ENCODE data around the gene RPL37. TPM values are rescaled to one million over a fixed set of nuclear protein-coding genes. Genes with fewer than 3 reads are reported as not detected.
"Not testable (repeated sequence)": the region's sequence is repeated elsewhere in the genome, so short reads cannot be mapped to it uniquely, and the experiment has no call there.

The RPL37 gene
- total RNA-seq (2014; rRNA removed; shearing (Covaris generic)), result 104 and 179 TPM in 2 replicates

DNA sequence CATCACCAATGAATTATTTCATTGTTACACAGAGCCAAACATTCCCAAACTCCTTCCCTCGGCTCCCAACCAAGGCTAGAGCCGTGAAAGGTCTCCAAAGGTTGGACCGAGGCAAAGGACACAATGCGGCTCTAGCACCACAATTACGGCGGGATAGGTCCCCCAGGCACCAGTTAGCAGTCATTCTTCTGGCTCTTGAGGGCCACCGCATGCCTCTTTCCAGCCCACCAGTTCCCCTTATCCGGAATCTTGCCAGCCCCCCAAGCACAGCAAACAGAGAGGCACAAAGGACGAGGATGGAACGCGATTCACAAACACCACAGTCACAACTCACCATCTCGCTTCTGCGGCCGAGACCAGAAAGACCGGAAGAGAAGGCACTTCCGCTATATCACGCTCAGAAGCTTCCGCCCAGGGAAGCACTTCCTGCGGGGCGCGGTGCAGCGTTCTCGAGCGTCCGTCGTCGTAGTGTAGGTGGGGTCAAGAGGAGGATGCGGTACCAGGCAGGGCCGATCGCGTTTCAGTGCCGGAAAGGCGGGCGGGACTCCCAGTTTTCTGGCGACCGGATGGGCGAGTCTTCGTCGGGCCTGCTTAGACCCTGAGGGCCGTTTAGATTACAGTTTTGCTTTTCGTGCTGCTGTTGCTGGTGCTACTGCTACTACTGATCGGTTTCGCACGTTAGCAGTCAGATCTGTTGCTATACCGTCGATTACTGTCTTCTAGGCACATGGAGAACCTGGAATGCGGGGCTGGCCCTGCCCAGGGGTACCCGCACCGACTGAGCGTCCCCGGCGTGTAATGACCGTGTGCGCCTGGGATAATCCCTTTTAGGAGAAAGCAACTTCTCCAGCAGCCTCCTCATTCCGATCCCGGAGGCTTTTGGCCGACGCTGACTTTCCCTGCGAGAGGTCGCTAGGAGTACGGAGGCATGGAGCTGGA is at the start of gene RPL37:
Gene RPL37 (minus strand): TSS at position 374 of the 939 bp plus-strand sequence. CDS start 37 bp downstream, at position 337.
- DNase-seq (ENCODE audit: low spot score), result peak; percentile 99

DNA sequence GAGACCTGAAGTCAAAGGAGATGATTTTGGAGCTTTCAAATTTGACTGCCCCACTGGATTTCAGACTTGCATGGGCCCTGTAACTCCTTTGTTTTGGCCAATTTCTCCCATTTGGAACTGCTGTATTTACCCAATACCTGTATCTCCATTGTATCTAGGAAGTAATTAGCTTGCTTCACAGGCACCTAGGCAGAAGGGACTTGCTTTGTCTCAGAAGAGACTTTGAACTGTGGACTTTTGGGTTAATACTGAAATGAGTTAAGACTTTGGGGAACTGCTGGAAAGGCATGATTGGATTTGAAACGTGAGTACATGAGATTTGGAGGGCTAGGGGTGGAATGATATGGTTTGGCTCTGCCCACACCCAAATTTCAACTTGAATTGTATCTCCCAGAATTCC is 48.0 kb upstream of the RPL37 start:
- not testable (repeated sequence) for DNase-seq (ENCODE audit: low spot score)

DNA sequence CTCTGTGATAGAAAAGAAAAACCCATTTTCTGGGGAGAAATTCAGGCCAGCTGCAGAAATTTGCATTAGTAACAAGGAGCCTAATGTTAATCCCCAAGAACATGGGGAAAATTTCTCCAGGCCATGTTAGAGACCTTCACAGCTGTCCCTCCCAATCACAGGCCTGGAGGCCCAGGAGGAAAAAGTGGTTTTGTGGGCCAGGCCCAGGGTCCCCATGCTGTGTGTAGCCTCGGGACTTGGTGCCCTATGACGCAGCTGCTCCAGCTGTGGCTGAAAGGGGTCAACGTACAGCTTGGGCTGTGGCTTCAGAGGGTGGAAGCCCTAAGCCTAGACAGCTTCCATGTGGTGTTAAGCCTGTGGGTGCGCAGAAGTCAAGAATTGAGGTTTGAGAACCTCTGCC is 47.3 kb upstream of the RPL37 start:
- DNase-seq (ENCODE audit: low spot score), result no peak

DNA sequence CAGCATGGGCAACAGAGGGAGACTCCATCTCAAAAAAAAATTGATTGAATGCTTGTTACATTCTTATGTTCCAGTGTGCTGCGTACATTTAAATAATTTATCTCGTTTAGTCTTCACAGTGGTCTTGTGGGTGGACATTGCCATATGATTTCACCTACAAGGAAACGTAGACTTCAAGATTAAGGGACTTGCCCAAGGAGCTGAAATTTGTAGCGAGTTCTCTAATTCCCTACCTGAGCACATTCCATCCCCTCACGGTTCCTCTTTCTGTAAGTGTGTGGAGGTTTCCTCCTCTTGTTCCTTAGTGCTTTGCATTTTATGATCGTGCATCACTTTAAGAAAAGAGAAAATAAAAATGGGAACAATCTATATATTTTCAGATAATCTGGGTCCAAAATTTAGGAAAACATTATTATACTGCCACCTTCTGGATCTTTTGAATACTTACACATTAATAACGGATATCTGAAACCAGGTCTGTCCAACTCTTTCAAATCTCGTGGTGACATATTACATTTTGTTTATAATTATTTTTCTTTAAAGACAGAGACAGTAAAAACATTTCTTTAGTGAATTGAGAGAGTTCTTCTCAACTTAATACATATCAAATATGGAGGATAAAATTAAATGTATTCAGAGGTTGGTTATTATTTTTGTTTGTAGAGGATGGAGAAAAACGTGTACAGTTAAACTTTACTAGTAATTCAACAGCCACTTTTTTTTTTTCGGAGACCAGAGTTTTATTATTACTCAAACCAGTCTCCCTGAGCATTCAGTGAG is 44.3 kb upstream of the RPL37 start:
- peak; percentile 32 for DNase-seq (ENCODE audit: low spot score)

DNA sequence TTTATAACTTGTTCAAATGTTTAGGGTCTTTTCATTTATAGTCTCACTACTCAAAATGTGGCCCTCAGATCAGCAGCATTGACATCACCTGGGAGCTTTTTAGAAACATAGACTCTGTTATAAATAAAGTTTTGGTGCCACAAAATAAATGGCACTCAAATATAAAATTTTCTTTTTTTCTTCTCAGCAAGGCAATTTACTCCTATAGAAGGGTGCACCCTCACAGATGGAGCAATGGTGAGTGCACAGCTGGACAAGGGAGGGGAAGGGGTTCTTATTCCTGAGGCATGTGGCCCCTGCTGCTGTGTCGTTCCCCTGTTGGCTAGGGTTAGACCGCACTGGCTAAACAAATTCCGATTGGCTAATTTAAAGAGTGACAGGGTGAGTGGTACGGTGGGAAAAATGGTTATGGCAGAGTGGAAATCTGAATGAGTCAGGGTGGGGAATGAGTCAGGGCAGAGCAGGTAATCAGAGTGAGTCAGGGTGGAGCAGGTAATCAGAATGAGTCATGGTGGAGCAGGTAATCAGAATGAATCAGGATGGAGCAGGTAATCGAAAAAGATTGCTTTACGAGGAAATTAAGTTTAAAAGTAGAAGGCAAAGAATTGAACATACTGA is 42.5 kb upstream of the RPL37 start:
- DNase-seq (ENCODE audit: low spot score), result no peak

DNA sequence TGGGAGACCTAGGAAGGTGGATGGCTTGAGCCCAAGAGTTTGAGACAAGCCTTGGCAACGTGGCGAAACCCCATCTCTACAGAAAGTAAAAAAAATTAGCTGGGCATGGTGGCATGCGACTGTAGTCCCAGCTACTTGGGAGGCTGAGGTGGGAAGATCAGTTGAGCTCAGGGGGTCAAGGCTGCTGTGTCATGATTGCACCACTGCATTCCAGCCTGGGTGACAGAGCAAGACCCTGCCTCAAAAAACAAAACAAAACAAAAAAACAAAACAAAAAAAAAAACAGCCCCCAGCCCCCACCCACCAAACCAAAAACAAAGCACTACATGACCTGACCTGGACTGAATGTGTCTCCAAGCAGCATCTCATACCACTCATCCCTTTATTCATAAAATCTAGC is 40.9 kb upstream of the RPL37 start:
- no peak for DNase-seq (ENCODE audit: low spot score)

DNA sequence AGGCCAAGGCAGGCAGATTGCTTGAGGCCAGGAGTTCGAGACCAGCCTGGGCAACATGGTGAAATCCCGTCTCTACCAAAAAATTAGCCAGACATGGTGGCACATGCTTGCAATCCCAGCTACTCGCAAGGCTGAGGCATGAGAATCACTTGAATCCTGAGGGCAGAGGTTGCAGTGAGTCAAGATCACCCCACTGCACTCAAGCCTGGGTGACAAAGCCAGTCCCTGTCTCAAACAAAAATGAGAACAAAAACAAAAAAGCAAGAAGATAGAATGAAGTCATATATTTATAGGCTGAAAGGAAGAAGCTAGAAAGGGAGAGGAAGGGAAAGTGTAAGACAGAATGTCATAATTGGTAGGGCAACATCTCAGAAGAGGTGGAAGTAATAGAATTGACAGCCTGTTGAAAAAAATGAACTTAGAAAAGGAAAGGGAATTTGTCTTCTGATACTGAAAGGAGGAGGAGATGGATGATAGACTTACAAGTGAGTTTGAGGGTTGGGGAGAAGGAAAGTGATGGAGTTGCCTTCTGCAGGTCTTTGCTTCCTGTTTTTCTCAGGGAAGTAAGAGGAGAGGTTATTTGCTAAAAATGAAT is 38.4 kb upstream of the RPL37 start:
- DNase-seq (ENCODE audit: low spot score), result no peak

DNA sequence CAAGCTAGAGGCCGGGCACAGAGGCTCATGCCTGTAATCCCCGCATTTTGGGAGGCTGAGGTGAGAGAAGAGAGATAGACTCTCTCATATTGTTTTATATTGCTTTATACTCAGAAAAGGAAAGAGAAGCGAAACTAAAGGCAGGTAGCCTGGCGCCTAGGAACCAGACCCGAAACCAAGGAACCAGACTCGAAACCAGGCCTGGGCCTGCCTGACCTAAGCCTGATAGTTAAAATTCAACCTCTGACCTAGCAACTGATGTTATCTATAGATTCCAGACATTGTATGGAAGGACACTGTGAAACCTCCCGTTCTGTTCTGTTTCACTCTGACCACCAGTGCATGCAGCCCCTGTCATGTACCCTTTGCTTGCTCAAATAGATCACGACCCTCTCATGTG is 37.2 kb upstream of the RPL37 start:
- DNase-seq (ENCODE audit: low spot score), result not testable (repeated sequence)

DNA sequence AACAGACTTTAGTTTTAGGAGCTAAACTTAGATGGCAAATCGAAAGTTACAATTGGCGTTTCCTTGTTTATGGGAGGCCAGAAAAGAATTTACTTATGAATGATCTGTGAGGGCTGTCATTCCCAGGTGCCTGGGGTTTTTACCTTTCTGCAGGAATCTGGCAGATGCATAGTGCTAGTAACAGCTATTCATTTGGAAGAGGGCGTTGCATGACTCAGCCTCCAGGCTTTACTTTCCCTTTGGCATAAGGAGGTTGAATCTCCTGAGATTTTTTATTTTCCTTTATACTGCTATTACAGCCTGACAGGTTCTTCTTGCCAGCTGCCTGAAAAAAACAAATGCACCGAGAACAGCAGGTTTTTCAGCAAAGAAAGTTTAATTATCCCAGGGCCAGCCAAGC is 36.2 kb upstream of the RPL37 start:
- DNase-seq (ENCODE audit: low spot score), result no peak

DNA sequence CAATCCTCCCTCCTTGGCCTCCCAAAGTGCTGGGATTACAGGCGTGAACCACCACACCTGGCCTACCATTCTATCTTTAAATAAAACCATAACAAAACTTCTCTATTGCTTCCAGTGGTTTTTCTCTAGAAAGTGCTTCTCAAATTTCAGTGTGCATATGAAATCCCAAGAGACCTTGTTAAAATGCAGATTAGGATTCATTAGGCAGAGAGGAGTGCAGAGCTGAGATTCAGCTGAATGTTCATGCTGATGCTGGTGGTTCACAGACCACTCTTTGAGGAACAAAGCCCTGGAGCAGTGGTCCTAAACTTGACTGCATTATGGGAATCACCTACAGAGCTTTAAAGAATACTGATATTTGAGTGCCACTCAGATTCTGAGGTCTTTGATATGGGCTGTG is 34.4 kb upstream of the RPL37 start:
- no peak for DNase-seq (ENCODE audit: low spot score)

DNA sequence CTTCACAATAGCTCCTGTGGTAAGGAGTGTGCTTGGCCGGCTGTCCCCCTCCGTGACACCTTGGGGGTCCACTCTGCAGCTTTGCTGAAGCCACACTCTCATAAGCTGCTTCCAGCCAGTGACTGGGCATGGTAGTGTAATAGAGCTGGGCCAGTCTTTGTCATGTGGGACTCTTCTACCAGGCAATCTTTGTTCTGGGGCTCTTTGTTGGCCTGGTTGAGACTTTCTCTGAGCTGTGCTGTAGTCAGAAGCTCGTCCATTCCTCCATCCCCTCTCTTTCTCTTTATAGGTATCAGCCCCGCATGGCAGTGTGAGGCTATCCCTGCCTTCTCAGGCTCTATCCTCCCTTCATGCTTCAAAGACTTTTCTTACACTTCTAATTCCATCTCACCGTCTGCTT is 31.8 kb upstream of the RPL37 start:
- DNase-seq (ENCODE audit: low spot score), result no peak

DNA sequence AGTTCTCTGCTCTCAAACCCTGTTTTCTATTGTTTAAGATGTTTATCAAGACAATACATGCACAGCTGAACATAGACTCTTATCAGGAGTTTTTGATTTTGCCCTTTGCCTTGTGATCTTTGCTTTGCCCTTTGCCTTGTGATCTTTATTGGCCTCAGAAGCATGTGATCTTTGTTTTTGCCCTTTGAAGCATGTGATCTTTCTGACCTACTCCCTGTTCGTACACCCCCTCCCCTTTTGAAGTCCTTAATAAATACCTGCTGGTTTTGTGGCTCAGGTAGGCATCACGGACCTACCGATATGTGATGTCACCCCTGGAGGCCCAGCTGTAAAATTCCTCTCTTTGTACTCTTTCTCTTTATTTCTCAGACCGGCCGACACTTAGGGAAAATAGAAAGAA is 30.0 kb upstream of the RPL37 start:
- DNase-seq (ENCODE audit: low spot score), result not testable (repeated sequence)

DNA sequence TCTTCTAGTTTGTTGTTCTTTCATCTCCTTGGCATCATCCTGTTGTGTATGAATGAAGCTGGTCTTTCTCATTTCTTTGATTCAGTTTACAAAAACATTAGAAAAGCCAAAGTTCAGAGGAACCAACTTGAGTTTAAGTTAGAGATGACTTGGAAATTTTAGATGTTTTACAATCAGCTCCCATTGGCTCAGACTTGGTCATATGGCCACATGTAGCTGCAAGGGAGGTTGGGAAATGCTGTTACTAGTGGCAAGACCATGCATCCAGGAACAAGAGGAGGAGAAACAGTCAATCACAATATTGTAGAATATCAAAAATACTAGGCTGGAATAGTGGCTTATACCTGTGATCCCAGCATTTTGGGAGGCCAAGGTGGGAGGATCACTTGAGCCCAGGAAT is 25.7 kb upstream of the RPL37 start:
- DNase-seq (ENCODE audit: low spot score), result no peak

DNA sequence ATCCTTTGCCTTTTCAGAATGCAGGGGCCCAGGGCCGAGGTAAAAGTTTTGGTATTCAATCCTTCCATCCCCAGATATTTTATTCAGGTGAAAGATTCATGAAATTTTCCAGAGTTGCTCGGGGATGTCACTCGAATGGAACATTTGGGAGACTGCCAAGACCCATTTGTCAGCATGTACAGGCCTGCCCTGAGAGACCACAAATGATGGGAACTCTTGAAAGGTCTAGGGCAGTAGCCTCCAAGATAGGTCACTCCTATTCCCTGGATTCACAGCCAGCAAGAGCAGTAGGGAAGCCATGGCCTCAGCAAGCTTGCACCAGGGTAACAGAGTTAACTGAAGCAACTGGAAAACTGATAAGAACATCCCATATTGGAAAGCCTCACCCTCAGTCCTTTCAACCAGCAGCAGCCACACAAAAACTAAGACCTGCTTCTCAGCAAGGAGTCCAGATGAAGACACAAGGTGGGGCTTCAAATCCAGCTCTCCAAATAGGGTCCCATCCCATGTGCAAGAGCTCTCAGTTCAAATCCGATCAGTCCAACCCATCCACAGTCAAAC is 18.7 kb upstream of the RPL37 start:
- DNase-seq (ENCODE audit: low spot score), result no peak

DNA sequence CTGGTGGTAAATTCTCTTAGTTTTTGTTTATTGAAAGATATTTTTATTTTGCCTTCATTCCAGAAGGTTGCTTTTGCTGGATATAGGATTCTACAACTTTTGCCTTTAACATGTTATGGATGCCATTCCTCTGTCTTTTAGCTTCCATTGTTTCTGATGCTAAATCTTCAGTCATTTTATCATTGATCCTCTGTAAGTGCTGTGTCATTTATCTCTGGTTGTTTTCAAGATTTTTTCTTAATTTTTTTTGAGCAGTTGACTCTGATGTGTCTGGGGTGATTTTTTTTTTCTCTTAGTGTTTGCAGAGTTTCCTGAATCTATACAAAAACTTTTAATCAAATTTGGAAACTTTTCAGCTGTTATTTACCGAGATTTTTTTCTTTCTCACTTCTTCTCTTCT is 12.5 kb upstream of the RPL37 start:
- no peak for DNase-seq (ENCODE audit: low spot score)

DNA sequence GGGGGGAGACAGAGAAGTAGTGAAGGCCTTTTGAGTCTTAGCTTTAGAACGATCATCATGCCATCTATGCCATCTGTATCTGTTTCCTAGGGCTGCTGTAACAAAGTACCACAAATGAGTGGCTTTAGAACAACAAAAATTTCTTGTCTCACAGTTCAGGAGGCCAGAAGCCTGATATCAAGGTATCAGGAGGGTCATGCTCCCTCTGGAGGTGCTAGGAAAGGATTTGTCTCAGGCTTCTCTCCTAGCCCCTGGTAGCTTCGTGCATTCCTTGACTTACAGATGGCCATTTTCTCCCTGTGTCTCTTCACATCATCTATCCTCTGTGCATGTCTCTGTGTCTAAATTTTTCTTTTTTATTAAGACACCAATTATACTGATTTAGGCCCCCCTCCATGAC is 11.3 kb upstream of the RPL37 start:
- no peak for DNase-seq (ENCODE audit: low spot score)

DNA sequence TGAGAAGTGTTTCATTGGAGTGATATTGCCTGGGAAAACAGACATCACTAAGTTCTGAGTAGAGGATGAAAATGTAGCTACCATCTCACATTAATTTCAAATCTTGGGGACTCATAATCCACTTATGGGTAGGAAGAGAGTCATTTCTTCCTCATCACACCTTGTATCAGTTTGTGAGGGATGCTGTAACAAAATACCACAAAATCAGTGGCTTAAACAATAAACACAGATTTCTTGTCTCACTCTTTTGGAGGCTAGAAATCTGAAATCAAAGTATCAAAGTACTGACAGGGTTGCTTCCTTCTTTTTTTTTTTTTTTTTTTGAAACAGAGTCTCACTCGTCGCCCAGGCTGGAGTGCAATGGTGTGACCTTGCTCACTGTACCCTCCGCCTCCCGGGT is 9.5 kb upstream of the RPL37 start:
- DNase-seq (ENCODE audit: low spot score), result no peak

DNA sequence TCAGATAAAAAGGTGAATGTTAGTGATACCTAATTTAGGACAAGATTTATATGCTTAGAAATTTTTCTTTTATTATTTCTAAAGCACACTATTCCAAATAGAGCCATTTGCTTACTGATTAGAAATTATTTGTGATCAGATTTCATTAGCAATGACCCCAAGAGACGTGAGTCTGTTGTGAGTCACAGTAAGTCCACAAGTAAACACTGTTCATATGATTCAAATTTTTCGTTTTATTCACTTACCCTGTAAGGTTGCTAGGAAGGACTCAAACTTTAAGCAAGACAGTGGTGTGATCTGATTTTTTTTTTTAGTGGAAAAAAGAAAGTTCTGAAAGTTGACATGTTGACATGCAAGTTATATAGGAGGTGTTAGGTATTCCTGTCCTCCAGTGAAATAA is 7.3 kb upstream of the RPL37 start:
- DNase-seq (ENCODE audit: low spot score), result no peak

DNA sequence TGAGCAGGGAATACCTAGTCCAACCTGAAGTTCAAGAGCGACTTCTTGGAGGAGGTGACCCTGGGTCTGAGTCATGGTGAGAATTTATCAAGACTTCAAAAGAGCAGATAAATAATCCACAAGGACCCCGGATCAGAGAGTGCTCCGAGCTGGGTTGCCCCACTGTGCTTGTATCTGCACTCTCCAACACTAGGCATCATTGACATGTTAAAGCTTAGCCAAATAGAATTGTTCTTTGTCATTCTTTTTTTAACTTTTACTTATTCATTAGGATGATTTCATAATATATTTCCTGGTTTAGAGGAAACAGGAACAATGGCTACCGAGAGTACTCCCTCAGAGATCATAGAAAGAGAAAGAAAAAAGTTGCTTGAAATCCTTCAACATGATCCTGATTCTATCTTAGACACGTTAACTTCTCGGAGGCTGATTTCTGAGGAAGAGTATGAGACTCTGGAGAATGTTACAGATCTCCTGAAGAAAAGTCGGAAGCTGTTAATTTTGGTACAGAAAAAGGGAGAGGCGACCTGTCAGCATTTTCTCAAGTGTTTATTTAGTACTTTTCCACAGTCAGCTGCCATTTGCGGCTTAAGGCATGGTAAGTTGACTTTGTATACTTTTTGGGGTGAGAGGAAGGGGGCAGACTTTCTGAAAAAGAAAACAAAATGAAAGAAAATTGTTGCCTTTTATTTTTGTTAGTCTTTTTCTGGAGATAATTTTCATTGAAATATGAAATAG is 6.2 kb upstream of the RPL37 start, which contains the start of gene CARD6:
Gene CARD6 (plus strand): TSS at position 300 of the 738 bp plus-strand sequence. CDS start 16 bp downstream, at position 316.
- peak; percentile 67 for DNase-seq (ENCODE audit: low spot score)

DNA sequence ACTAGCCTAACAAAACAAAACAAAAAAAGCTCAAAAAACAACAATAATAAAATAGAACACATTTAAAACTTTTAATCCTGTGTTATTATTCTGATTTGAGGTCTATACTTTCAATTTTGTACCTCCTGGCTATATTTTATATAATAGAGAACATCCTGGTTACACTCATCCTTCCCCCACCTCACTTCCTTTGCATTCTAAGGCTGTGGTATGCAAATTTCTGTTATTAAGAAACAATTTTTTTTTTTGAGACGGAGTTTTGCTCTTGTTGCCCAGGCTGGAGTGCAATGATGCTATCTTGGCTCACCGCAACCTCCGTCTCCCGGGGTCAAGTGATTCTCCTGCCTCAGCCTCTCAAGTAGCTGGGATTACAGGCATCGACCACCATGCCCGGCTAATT is 3.1 kb upstream of the RPL37 start:
- no peak for DNase-seq (ENCODE audit: low spot score)

DNA sequence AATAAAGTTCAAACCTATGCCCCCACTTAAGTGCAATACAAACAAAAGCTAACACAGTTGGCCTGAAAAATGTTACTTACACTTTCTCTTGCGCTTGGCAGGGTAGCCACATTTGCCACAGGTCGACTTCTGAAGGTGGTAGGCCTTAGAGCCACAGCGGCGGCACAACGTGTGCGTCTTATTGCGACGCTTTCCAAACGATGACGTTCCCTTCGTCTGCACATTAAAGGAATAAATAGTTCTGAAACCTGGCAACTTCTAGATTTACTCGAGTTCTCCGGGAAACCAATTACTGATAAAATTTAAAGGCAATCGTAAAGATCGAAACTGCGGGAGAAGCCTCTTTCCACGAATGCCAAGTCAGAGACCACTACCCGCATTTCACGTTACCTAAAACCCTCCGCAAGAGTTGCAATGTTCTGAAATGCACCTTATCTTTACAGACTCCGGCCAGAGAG is 602 bp downstream of the RPL37 start:
- DNase-seq (ENCODE audit: low spot score), result peak; percentile 20
